RPMI7951 (cell line): ENCODE results near the gene STRN3. TPM values are rescaled to one million over a fixed set of nuclear protein-coding genes. Genes with fewer than 3 reads are reported as not detected.
"Not testable (repeated sequence)": the region's sequence is repeated elsewhere in the genome, so short reads cannot be mapped to it uniquely, and the experiment has no call there.

Source experiments
- DNase-seq: peaks from one replicate; pipeline ENCODE4 v3.0.0-alpha.2; 2012; ENCODE audit warnings: low read depth
- total RNA-seq: library from RNA; depleted of rRNA; stranded (reverse); fragments of >200 nt; shearing (Covaris generic); gene quantifications from 2 replicates; pipeline ENCODE4 v1.2.3, GENCODE V29; 2014; rRNA removed

STRN3 gene
- total RNA-seq, result 26.3 and 28.0 TPM in 2 replicates

- DNase-seq, result no peak
Measured at GRCh38 chr14:31026077-31026449, at the start of gene STRN3. STRN3 (minus strand) TSS chr14:31026379; CDS start chr14:31026185, 194 bp downstream.

- no peak for DNase-seq
Measured at GRCh38 chr14:31075144-31075543, 49.0 kb upstream of the STRN3 start.

- DNase-seq, result no peak
Measured at GRCh38 chr14:31071151-31071550, 45.0 kb upstream of the STRN3 start.

GRCh38 chr14:31070431-31070830 is 44.3 kb upstream of the STRN3 start:
- DNase-seq, result peak; percentile 23

GRCh38 chr14:31069343-31069742 is 43.2 kb upstream of the STRN3 start:
- no peak for DNase-seq

- DNase-seq, result no peak
Measured at GRCh38 chr14:31068235-31068634, 42.1 kb upstream of the STRN3 start.

- not testable (repeated sequence) for DNase-seq
Measured at GRCh38 chr14:31062908-31063307, 36.7 kb upstream of the STRN3 start.

- no peak for DNase-seq
Measured at GRCh38 chr14:31060253-31060875, 34.2 kb upstream of the STRN3 start.

- DNase-seq, result peak; percentile 49
Measured at GRCh38 chr14:31059152-31059924, 33.2 kb upstream of the STRN3 start.

GRCh38 chr14:31057701-31058364 is 31.7 kb upstream of the STRN3 start:
- no peak for DNase-seq

GRCh38 chr14:31057035-31057434 is 30.9 kb upstream of the STRN3 start:
- DNase-seq, result no peak

- DNase-seq, result not testable (repeated sequence)
Measured at GRCh38 chr14:31052905-31053586, 26.9 kb upstream of the STRN3 start.

GRCh38 chr14:31051511-31051910 is 25.3 kb upstream of the STRN3 start:
- no peak for DNase-seq

GRCh38 chr14:31051023-31051422 is 24.8 kb upstream of the STRN3 start:
- no peak for DNase-seq

GRCh38 chr14:31047503-31047902 is 21.3 kb upstream of the STRN3 start:
- DNase-seq, result no peak

- no peak for DNase-seq
Measured at GRCh38 chr14:31045501-31046080, 19.4 kb upstream of the STRN3 start.

- no peak for DNase-seq
Measured at GRCh38 chr14:31043379-31043778, 17.2 kb upstream of the STRN3 start.

GRCh38 chr14:31042893-31043292 is 16.7 kb upstream of the STRN3 start:
- not testable (repeated sequence) for DNase-seq

GRCh38 chr14:31042300-31042699 is 16.1 kb upstream of the STRN3 start:
- no peak for DNase-seq

- no peak for DNase-seq
Measured at GRCh38 chr14:31038521-31039166, 12.5 kb upstream of the STRN3 start.

- no peak for DNase-seq
Measured at GRCh38 chr14:31037709-31038221, 11.6 kb upstream of the STRN3 start.
